ENCODE results near the gene ZNF835. TPM values are rescaled to one million over a fixed set of nuclear protein-coding genes. Genes with fewer than 3 reads are reported as not detected.

ZNF835 gene
- total and polyA plus RNA-seq, 10 of the 15 experiments (the other 5 are each of a cell fraction or from before 2014, with no cell fraction given), result not detected

GRCh38 chr19:56681702-56682101, 10.1 kb upstream of the ZNF835 start (continued):
- TF ChIP-seq ZNF592 (IDR thresholded peaks at IDR 0.05) (no peak), RFX5 (IDR thresholded peaks at IDR 0.05; ENCODE audit: low read depth, low read length) (no peak), WRNIP1 (IDR thresholded peaks at IDR 0.05; ENCODE audit: borderline replicate concordance, low read depth, low read length) (no peak)
- TF ChIP-seq, protein P1, sequence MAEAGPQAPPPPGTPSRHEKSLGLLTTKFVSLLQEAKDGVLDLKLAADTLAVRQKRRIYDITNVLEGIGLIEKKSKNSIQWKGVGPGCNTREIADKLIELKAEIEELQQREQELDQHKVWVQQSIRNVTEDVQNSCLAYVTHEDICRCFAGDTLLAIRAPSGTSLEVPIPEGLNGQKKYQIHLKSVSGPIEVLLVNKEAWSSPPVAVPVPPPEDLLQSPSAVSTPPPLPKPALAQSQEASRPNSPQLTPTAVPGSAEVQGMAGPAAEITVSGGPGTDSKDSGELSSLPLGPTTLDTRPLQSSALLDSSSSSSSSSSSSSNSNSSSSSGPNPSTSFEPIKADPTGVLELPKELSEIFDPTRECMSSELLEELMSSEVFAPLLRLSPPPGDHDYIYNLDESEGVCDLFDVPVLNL (IDR thresholded peaks at IDR 0.05; ENCODE audit: low read depth, low read length), result no peak
- TF ChIP-seq, protein P2, sequence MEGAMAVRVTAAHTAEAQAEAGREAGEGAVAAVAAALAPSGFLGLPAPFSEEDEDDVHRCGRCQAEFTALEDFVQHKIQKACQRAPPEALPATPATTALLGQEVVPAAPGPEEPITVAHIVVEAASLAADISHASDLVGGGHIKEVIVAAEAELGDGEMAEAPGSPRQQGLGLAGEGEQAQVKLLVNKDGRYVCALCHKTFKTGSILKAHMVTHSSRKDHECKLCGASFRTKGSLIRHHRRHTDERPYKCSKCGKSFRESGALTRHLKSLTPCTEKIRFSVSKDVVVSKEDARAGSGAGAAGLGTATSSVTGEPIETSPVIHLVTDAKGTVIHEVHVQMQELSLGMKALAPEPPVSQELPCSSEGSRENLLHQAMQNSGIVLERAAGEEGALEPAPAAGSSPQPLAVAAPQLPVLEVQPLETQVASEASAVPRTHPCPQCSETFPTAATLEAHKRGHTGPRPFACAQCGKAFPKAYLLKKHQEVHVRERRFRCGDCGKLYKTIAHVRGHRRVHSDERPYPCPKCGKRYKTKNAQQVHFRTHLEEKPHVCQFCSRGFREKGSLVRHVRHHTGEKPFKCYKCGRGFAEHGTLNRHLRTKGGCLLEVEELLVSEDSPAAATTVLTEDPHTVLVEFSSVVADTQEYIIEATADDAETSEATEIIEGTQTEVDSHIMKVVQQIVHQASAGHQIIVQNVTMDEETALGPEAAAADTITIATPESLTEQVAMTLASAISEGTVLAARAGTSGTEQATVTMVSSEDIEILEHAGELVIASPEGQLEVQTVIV (IDR thresholded peaks at IDR 0.05; ENCODE audit: borderline replicate concordance, partially characterized antibody), result no peak

All from GM12878 (cell line).